Endothelial cell of umbilical vein (primary cell): ENCODE results near the gene SPATA31E1.

Experiments used
- EZH2 ChIP-seq: IDR thresholded peaks from 2 replicates; pipeline ENCODE4 v1.6.1; 2012; ENCODE audit warnings: borderline replicate concordance, low read depth, mild to moderate bottlenecking, moderate library complexity, low read length, inconsistent platforms; ENCODE audit not compliant: severe bottlenecking
- FOS ChIP-seq: IDR thresholded peaks from 2 replicates; pipeline ENCODE4 v1.6.1; 2011; ENCODE audit warnings: mild to moderate bottlenecking, low read length, moderate library complexity, borderline replicate concordance; ENCODE audit not compliant: insufficient read depth
- GATA2 ChIP-seq: IDR thresholded peaks from 2 replicates; pipeline ENCODE4 v1.7.0; 2011; ENCODE audit warnings: low read depth, mild to moderate bottlenecking, moderate library complexity, mixed read lengths, low read length; ENCODE audit not compliant: insufficient read length, insufficient read depth
- JUN ChIP-seq: IDR thresholded peaks from 2 replicates; pipeline ENCODE4 v1.6.1; 2011; ENCODE audit warnings: borderline replicate concordance, low read depth; ENCODE audit not compliant: insufficient read length, insufficient read depth
- MYC ChIP-seq: IDR thresholded peaks from one replicate; pipeline ENCODE4 v1.6.1; 2011; ENCODE audit warnings: mild to moderate bottlenecking, low read depth, low read length
- POLR2A ChIP-seq: IDR thresholded peaks from 2 replicates; pipeline ENCODE4 v1.6.1; 2012; ENCODE audit warnings: low read depth, mild to moderate bottlenecking, control low read depth, low read length
- POLR2AphosphoS5 ChIP-seq: IDR thresholded peaks from 2 replicates; pipeline ENCODE4 v1.6.1; 2012; ENCODE audit warnings: low read depth, mild to moderate bottlenecking, control low read depth, low read length, moderate library complexity; ENCODE audit not compliant: insufficient read depth
- TF ChIP-seq, protein P1 (sequence below), 2 donors: IDR thresholded peaks; 1 replicate in 1 of 2; 2 replicates in 1 of 2; pipeline ENCODE4 v1.5.1; 2011; ENCODE audit warnings: low read length in 2 of 2, mild to moderate bottlenecking in 2 of 2, moderate library complexity in 2 of 2, control low read depth in 1 of 2, inconsistent platforms in 1 of 2, low read depth in 1 of 2; ENCODE audit not compliant: insufficient read depth in 1 of 2; ENCODE audit errors: extremely low read depth in 1 of 2
- TF ChIP-seq, protein P2 (sequence below): IDR thresholded peaks from 2 replicates; pipeline ENCODE4 v1.6.1; 2011; ENCODE audit not compliant: insufficient read depth, insufficient read length

DNA sequence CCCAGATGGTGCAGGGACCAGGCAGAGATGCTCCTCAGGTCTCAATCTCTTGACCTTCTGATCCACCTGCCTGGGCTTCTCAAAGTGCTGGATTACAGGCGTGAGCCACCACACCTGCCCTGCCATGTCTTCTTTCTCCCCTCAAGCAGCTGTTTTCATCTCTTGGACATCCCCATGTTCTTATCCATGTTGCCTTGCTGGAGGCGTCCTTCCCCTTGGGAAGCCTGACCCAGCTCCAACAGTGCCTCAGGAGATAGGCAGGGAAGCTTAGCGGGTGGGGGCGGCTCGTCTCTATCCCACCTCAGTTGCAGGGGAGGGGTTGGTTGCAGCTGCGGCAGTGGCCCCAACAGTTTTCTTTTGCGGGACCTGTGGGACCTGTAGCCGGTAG, 24.7 kb upstream of the SPATA31E1 start:
- TF ChIP-seq JUN, result no peak
- TF ChIP-seq, protein P1, sequence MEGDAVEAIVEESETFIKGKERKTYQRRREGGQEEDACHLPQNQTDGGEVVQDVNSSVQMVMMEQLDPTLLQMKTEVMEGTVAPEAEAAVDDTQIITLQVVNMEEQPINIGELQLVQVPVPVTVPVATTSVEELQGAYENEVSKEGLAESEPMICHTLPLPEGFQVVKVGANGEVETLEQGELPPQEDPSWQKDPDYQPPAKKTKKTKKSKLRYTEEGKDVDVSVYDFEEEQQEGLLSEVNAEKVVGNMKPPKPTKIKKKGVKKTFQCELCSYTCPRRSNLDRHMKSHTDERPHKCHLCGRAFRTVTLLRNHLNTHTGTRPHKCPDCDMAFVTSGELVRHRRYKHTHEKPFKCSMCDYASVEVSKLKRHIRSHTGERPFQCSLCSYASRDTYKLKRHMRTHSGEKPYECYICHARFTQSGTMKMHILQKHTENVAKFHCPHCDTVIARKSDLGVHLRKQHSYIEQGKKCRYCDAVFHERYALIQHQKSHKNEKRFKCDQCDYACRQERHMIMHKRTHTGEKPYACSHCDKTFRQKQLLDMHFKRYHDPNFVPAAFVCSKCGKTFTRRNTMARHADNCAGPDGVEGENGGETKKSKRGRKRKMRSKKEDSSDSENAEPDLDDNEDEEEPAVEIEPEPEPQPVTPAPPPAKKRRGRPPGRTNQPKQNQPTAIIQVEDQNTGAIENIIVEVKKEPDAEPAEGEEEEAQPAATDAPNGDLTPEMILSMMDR (IDR thresholded peaks at IDR 0.05; ENCODE audit: extremely low read depth in 1 of 2, insufficient read depth in 1 of 2, low read depth in 1 of 2, low read length in 2 of 2), result no peak
- TF ChIP-seq POLR2AphosphoS5, result no peak
- TF ChIP-seq EZH2, result no peak
- no peak for TF ChIP-seq POLR2A
- TF ChIP-seq, protein P2, sequence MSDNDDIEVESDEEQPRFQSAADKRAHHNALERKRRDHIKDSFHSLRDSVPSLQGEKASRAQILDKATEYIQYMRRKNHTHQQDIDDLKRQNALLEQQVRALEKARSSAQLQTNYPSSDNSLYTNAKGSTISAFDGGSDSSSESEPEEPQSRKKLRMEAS, result no peak
- no peak for TF ChIP-seq MYC
- TF ChIP-seq FOS, result no peak
- no peak for TF ChIP-seq GATA2
